HG03439 (cell line): ENCODE data around the gene TMPRSS3.

Source experiments
- ATAC-seq: cut with Tn5 transposase; IDR thresholded peaks from one replicate; pipeline ENCODE4 v1.9.1; 2021; ENCODE audit warnings: mild to moderate bottlenecking, moderate library complexity; ENCODE audit not compliant: unreplicated experiment

The TMPRSS3 gene

DNA sequence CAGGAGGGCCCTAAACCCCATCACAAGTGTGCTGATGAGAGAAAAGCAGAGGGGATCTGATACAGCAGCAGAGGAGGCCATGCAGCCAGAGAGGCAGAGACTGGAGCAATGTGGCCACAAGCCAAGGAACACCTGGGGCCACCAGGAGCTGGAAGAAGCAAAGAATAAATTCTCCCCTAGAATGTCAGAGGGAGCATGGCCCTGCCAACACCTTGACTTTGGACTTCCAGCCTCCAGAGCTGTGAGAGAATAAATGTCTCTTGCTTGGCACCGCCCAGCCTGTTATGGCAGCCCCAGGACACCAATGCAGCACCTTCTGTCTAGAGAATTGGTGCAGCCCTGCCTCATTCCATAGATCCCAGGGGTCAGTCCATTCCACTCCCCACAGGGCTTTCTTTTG is 33.2 kb upstream of the TMPRSS3 start:
- ATAC-seq: no peak

DNA sequence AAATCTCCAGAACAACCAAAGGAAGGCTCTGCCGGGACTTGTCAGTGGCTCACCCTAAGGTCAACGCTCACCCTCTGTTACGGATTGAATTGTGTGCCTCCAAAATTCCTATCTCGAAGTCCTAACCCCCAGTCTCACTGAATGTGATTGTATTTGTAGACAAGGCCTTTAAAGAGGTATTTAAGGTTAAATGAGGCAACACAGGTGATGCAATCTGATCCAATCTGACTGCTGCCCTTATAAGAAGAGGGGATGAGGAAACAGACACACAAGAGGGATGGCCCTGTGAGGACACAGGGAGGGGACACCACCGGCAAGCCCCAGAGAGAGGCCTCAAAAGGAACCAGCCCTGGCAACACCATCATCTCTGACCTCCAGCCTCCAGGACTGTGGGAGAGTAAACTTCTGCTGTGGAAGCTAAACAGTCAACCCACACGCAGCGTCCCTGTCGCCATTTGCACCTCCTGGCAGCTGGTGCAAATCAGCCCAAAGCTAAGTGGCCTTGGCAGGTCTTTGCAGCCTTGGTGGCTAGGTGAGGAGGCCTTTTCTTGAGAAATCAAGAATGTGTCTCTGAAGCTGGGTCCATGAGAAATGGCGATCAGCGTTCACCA is 32.1 kb upstream of the TMPRSS3 start:
- ATAC-seq: no peak

DNA sequence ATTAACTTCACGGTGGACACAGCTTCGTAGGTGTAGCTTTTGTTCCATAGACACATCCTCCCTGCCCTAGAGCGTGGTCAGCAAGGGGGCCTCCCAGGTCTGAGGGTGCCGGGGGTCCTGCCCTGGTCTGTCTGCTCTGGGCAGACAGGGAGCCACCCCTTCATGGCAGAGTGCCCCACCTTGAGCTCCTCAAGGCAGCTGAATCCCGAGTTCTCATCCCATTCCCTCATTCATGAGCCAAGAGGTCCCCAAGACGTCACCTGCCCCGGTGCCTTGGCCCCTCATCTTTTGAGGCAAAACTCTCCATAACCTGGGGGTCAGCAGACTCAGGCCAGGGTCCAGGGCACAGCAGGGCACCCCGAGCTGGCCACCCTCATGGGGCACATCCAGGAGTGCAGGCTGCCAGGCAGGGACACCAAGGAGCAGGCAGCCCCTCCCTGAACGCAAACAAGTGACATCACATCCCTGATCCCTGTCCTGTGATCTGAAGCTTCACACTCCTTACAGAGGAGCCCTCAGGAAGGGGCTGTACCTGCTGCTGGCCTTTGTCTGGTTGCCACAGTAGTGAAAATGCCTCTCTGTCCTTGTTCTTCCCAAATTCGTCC is 31.1 kb upstream of the TMPRSS3 start:
- ATAC-seq: no peak

DNA sequence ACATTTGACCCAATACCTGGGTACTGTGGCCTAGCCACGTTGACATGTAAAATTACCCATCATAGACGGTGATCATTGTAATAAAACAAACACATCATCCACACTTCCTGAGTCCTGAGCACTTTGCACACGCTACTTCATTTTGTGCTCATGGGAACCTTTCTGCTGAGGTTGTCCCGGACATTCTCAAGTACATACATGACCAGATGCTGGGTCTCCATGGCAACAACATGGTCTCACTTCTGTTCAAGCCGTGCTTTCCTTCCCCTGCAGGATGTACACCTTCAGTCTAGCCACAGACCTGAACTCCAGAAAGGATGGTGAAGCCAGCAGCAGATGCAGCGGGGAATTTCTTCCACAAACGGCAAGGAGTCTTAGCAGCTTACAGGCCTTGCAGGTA is 30.6 kb upstream of the TMPRSS3 start:
- ATAC-seq: no peak

DNA sequence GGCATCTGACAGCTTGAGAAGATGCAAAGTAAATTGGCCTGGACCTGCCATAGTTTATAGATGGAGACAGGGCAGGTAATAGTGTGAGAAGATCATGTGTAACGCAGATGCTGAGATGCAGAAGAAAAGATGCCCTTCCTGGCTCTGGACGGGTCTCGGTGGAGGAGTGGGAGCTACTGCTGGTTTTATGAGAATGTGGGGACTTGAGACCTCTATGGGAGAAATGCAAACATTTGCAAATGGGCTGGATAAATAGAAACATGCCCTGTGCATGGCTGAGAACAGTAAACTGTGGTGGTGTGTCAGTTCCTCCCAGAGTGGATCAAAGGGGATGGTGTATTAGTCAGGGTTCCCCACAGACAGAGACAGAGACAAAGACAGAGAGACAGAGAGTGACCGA is 29.7 kb upstream of the TMPRSS3 start:
- ATAC-seq: no peak

DNA sequence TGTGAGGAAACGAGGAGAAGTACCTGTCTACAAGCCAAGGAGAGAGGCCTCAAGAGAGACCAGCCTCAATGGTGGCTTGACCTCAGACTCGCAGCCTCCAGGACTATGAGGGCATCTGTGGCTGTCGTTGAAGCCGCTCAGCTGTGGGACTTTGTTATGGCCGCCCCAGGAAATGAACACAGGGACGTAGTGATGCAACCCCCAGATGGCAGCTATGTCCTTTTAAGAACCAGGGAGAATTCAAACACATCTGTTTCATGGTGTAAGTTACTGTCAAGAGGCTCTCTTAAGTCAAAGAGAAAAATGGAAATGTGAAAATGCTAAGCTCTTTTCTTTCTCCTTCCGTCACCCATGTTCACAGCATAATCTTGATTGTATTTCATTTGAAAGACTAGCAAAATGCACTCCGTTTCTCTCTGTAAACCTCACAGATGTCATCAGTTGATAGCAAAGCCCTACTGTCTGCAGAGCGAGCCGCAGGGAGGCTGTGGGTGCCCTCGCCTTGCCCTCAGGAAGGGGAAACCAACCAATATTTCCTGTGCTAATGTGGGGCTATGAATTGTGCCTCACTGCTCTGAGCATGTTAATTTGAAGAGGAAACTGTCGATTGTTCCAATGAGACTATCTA is 29.2 kb upstream of the TMPRSS3 start:
- ATAC-seq: no peak

DNA sequence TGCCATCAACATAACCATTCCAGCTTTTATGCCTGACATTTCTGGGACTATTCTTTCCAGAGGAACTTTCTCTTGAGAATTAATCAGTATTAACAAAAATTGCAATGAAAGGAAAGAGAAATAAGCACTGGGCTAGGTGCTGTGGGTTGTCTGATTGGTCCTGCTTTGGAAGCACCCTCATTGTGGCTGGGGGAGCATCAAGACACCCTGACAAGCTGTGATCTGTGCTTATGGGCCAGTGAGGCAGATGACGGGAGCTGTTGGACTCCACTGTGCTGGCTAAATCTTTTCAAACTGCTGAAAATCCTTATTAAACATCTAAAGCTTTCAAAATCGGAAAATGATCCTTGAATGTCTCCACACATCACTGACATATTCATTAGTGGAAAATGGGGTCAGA is 27.8 kb upstream of the TMPRSS3 start:
- no peak for ATAC-seq

DNA sequence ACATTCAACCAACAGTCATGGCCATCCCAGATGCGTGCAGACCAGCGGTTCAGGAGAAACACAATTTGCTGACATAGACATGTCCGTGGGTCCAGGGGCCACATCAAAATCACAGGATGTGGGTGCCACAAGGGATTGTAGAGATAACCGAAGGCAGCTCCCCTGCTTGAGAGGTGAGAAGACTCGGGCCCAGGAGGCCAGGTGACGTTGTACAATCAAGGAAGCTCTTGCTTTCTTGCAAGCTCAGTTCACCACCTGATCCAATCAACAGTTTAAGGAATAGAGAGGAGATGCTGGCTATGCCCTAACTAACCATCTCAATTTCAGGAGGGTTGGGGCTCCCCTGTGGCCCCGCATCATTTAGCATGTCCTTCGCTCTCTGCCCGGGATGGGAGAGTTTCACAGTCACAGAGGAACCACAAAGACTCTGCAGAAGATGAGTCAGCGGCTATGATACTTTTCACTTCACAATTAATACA is 27.4 kb upstream of the TMPRSS3 start:
- ATAC-seq: peak; percentile 48

DNA sequence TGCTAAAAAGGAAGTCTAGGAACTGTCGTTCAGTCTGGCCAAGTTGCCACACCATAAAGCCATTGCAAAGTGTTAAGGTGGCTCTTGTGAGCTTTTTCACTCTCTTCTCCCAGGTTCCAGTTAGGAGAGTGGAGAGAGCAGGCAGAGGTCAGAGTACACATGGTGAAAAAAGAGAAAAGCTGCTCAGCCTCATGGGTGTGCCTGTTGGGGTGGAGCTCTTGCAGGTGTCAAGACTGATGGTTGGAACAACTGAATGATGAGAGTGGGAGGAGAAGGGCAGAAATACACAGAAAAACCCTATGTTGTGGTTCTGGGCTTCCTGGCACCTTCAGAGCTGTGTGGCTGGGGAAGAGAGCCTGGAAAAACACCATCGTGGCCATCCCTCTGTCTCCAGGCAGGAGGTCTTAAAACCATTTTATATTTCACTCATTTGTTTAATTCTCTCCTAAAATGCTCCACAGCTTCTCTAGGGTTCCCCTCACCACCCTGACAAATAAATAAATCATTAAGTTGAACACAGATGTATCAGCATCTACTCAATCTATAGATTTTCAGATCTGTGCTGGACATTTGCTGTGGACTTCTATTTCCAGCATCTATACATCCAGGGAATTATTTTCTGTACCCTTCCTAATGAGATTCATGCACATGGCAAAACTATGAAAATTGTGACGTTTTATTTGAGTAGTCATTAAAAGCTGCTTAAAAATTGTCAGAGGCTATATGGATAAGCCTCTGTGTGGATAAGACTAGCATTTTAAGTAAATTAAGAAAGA is 25.4 kb upstream of the TMPRSS3 start:
- ATAC-seq: no peak

DNA sequence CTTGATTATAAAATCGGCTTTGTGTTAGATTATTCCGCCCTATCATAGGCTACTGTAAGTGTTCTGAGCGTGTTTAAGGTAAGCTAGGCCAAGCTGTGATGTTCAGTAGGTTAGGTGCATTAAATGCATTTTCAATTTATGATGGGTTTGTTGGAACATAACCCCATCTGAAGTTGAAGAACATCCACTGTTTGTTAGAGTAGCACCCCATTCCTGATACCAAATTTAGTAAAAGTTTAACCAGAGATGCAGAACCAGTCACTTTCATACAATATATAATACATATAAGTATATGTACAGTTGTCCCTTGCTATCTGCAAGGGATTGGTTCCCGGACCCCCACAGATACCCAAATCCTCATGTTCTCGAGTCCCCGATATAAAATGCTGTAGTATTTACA is 24.0 kb upstream of the TMPRSS3 start:
- ATAC-seq: no peak

DNA sequence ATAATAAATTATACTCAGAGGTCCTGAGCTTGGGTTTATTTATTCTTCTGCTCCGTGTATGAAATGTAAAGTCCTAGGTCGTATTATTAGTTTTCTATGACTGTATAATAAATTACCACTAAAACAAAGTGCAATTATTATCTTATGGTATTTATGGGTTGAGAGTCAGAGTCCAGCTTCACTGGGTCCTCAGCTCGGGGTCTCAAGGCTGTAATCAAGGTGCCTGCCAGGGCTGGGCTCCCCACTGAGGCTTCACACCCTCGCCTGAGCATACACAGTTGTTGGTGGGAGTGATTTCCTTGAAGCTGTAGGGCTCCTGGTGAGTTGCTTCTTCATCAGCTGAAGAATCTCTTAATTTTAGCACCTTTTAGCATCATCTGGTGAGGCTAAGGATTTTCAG is 23.0 kb upstream of the TMPRSS3 start:
- no peak for ATAC-seq

DNA sequence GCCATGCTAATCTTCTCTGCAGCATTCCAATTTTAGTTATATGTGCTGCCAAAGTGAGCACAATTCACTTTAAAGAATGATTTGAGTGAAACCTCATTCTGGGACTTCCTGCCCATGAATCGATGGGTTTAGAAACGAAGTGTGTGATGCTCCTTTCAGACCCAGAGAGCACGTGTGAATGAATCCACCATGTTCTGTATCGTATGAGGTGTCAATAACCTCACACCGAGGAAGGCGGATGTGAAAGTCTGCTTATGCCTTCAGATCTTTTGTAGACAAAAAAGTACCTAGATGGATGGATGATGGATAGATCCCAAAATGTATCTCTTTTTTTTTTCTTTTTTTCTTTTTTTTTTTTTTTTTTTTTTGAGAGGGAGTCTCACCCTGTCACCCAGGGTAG is 21.7 kb upstream of the TMPRSS3 start:
- no peak for ATAC-seq

DNA sequence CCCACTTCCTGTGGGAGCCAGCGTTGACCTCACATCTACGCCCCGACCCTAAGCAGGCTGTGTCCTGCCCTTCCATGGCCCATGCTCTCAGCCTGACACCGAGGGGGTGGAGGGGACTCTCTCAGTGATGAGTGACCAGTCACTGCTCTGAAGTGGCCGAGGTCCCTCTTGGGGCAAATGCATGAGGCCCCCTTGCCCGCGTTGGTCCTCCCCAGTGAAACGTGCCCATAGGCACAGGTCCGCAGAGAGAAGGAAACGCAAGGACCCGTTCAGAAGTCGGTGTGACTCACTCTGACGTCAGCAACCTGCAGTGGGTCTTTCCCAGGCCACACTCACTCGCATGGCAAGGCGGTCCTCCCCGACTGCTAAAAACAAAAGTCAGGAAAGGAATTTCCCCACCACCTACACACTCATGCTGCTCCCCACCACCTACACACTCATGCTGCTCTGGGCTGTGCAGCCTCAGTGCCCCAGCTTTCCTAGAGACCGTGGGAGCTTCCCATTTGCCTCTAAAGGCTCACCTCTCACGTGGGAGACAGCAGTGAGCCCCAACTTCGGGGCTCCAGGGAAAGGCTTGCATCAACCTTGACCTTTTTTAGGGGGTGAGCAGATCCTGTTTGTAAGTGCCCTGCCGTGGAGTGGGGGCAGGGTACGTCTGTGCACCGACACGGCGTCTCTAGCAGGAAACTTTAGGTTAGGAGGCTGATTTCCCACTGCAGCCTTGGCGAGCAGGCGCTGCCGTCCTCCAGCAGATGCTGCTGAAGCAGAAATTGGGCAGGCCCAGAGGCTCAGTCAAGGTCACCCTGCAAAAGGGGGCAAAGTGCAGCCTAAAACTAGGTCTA is 19.3 kb upstream of the TMPRSS3 start:
- ATAC-seq: peak; percentile 84

DNA sequence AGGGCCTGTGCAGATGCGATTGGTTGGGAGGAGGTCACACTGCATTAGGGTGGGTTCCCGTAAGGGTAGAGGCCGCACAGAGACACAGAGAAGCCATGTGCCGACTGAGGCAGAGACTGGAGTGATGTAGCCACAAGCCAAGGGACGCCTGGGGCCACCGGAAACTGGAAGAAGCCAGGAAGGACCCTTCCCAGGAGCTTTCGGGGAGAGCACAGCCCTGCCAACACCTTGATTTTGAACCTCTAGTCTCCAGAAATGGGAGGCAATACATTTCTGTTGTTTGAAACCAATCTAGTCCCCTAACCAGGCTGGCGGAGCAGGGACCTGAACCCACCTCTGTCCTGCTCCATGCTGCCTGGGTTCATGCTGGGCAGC is 18.7 kb upstream of the TMPRSS3 start:
- no peak for ATAC-seq

DNA sequence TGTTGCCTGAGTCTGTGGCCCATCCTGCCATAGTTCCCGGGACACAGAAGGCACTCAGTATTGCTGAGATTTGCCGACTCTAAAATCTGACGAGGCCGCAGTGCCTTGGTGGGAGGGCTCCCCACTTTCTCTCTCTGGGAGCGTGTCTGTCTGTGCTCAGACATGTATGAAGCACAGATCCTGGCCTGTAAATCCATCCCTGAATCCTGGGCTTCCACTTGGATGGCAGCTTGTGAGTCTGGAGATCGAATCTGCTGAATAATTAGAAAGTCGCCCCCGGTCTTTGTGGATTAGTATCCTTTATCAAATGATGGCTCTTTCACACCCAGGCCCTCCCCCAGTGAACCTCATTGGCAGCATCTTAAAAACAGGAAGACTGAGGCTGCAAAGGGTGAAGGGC is 18.2 kb upstream of the TMPRSS3 start:
- ATAC-seq: no peak

DNA sequence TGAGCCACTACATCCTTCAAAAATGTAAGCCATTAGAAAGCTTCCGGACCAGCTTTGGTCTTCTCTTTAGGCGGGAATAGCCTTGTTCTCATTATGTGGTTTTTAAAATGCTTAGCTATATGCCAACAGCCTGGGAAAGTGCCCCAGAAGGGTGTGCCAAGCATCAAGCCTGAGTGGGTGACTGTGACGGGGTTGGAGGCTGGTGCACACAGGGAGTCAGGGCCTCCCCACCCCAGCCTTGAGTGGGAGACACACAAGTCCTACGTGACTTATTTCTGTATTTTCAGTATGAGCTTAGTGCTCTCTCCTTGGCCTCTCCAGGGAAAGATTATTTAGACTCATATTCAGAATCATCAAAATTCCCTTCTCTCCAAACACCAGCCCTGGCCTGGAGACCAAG is 17.6 kb upstream of the TMPRSS3 start:
- no peak for ATAC-seq

DNA sequence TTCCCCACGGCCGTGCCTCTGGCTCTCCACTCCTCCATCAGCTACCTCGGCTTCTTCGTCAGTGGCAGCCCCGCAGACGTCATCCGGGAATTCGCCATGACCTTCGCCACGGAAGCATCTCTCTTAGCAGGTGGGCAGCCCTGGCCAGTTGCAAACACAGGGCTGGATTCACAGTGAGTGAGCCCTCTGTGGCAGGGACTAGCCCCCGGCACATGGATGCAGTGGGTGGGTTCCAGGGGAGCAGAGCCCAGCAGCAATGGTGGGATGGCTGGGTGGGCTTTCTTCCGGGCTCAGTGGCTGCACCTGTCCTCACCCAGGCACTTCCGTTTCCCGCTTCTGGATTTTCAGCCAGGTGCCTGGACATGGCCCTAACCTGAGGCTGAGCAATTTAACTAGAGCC is 17.2 kb upstream of the TMPRSS3 start:
- ATAC-seq: no peak

DNA sequence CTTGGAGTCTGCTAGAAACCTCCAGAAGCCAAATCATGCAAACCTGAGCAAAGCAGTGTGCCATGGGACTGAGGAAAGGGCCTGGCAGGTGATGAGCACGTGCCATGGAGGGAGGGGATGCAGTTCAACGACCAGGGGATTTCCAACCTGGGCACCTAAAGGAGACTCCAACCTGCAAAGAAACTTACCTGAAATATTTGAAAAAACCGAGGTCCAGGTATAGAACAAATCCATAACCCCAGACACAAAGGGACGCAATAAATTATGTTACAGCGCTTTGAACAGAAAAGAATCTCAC is 16.7 kb upstream of the TMPRSS3 start:
- no peak for ATAC-seq

DNA sequence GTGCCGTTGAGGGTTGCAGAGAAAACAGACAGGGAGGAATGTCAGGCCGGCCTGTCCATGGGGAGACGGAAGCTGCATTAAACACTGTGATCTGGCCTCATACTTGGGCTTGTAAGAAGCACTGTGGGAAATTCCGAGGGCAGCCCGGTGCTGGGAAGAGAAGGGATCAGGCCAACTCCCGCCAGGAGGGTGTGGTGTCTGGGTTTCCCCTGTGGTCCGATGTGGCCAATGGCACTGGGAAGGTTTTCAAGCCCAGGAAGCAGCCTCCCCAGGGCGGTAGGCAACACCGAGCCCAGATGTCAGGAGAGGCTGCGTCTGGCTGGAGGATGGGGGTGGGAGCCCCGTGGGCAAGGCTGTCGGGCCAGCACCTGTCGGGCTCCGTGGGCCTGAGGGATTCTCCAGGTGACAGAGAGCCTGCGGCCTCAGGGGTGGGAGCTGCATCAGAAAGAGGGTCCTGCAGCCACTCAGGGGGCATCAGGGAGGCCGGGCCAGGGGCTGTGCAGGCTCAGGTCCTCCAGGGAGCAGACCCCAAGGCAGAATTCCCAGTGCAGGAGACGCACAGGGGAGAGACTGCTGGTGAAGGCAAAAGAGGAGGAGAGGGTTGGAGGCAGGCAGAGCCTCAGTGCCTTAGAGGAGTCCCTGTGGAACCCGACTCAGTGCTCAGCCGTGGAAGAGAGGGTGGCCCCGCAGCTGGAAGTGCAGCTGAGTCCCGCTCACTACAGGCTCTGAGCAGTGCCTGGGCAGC is 16.2 kb upstream of the TMPRSS3 start:
- ATAC-seq: no peak

DNA sequence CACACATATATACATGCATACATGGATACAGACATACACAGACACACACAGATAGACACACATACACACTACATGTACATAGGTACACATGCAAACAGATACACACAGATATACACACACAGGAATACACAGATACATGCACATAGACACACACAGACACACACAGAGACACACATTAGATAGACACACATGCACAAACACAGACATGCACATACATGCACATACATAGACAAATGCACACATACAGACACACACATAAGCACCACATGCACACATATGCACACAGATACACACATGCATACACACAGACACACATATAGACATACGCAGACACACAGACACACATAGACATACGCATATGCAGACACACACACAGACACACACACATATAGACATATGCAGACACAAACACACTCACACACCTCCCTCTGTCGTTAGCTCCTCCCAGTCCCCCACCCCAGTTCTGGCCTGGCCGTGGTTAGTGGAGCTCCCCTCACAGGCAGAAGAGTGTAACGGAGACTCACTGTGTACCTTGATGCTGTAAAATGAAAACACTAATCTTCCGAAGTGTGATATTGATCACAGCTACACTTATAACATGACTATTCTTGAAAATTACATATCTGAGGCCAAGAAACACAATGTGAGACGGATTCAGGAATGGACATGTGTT is 15.5 kb upstream of the TMPRSS3 start:
- no peak for ATAC-seq
